PC-3 (cell line): Measurements from ENCODE around the gene PRKACB. TPM values are rescaled to one million over a fixed set of nuclear protein-coding genes. Genes with fewer than 3 reads are reported as not detected.

Source experiments
- ATAC-seq: fragments of 200-7000 bp; cut with Tn5 transposase; 2 replicates; pipeline ENCODE4 v1.9.1; 2020; ENCODE audit warnings: mild to moderate bottlenecking, moderate library complexity
- BruUV-seq: library from RNA; stranded (reverse); fragments of 400-500 nt; replicated peaks from 2 replicates; lab custom pipeline; 2021; lab: Mats Ljungman, UMichigan
- CTCF ChIA-PET: fragments of 300-600 bp; sonication (Branson Sonifier 250); formaldehyde crosslinking; loops from one replicate; lab custom pipeline; 2022; ENCODE audit warnings: antibody characterized with exemption; lab: Charles Lee
- POLR2A ChIA-PET: fragments of 300-600 bp; sonication (Branson Sonifier 250); formaldehyde crosslinking; loops from one replicate; lab custom pipeline; 2022; ENCODE audit warnings: antibody characterized with exemption; ENCODE audit not compliant: unreplicated experiment; lab: Charles Lee
- DNase-seq: peaks from one replicate; pipeline ENCODE4 v3.0.0-alpha.2; 2015
- H2AFZ ChIP-seq: fragments of 300-600 bp; sonication (generic); 2 replicates; pipeline ENCODE4 v1.6.0; 2016; ENCODE audit warnings: antibody characterized with exemption, low read length
- H3F3A ChIP-seq: fragments of 300-600 bp; sonication (generic); one replicate; pipeline ENCODE4 v1.6.0; 2017; ENCODE audit warnings: antibody characterized with exemption, low read length, control low read depth, mild to moderate bottlenecking; ENCODE audit not compliant: unreplicated experiment
- H3K27ac ChIP-seq: fragments of 300-600 bp; sonication (generic); 2 replicates; pipeline ENCODE4 v1.5.1; 2016; ENCODE audit warnings: mild to moderate bottlenecking, low read length
- H3K27me3 ChIP-seq: fragments of 300-600 bp; sonication (generic); 2 replicates; pipeline ENCODE4 v1.6.1; 2016; ENCODE audit warnings: low read length, mixed read lengths
- H3K36me3 ChIP-seq: fragments of 300-600 bp; sonication (generic); 2 replicates; pipeline ENCODE4 v1.6.1; 2016; ENCODE audit warnings: low read depth, mixed run types, low read length, mixed read lengths
- H3K4me1 ChIP-seq: fragments of 300-600 bp; sonication (generic); 2 replicates; pipeline ENCODE4 v1.5.1; 2016; ENCODE audit warnings: low read length; ENCODE audit not compliant: insufficient read depth
- H3K4me2 ChIP-seq: fragments of 300-600 bp; sonication (generic); 2 replicates; pipeline ENCODE4 v1.6.0; 2016; ENCODE audit warnings: low read length
- H3K4me3 ChIP-seq: fragments of 300-600 bp; sonication (generic); 2 replicates; pipeline ENCODE4 v1.5.1; 2016; ENCODE audit warnings: mild to moderate bottlenecking, low read length, mixed read lengths
- H3K79me2 ChIP-seq: fragments of 300-600 bp; sonication (generic); 2 replicates; pipeline ENCODE4 v1.6.1; 2017; ENCODE audit warnings: low read length, mixed read lengths
- H3K9ac ChIP-seq: fragments of 300-600 bp; sonication (generic); 2 replicates; pipeline ENCODE4 v1.6.0; 2016; ENCODE audit warnings: mild to moderate bottlenecking, low read length
- H3K9me2 ChIP-seq: fragments of 300-600 bp; sonication (generic); replicated peaks from 2 replicates; pipeline ENCODE4 v1.6.1; 2016; ENCODE audit warnings: mixed run types, low read length, mixed read lengths
- H3K9me3 ChIP-seq: fragments of 300-600 bp; sonication (generic); 2 replicates; pipeline ENCODE4 v1.6.1; 2016; ENCODE audit warnings: low read length, mixed read lengths
- H4K20me1 ChIP-seq: fragments of 300-600 bp; sonication (generic); 2 replicates; pipeline ENCODE4 v1.6.1; 2016; ENCODE audit warnings: low read length, mixed read lengths
- EZH2 ChIP-seq: fragments of 300-600 bp; sonication (generic); IDR thresholded peaks from one replicate; pipeline ENCODE4 v1.6.1; 2017; ENCODE audit warnings: antibody characterized with exemption, mild to moderate bottlenecking, low read length; ENCODE audit not compliant: unreplicated experiment
- EZH2phosphoT487 ChIP-seq: fragments of 300-600 bp; sonication (generic); IDR thresholded peaks from 2 replicates; pipeline ENCODE4 v1.6.1; 2018; ENCODE audit warnings: mild to moderate bottlenecking, antibody characterized with exemption, low read length, borderline replicate concordance
- intact Hi-C: fragments of 100-400 bp; cut with micrococcal nuclease; formaldehyde crosslinking; loops from 2 replicates; pipeline ENCODE4 v1.9.0; 2023
- total RNA-seq: library from RNA; depleted of rRNA; stranded (reverse); fragments of >200 nt; gene quantifications from 2 replicates; pipeline ENCODE4 v1.2.3, GENCODE V29; 2014
- TF ChIP-seq, protein P1 (sequence below): fragments of 300-600 bp; sonication (generic); conservative IDR thresholded peaks from 2 replicates; pipeline ENCODE4 v1.5.1; 2017; ENCODE audit warnings: antibody characterized with exemption, low read depth, mild to moderate bottlenecking, low read length

The PRKACB gene
- total RNA-seq, 1 experiment from 2014 or later = 7.8 TPM

DNA sequence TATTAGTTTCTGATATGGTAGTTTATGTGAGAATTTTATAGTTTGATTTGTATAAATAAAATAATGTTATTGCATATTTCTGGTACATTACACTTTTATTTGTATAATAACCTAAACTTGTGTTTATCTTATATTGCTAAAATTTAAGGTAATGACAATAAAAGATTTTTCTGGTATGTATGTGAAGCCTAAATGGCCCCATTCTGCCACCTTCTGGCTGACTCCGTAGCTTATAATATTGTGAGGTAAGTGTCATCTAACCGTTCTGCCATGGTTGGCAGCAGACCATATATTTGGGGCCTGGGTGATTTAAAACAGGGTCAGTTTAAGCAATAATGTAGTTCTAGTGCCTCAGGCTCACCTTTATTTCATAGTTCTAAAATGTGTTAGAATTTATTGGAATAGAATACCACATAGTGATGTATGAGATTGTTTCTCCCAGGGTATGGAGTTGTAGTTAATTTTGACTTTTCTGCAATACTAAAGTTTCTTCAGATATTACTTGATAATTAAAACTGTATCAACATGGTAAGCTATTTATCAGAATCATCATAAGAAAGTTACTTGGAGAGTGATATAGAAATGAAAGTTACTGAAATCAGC lies 21.2 kb upstream of the PRKACB start:
- Histone ChIP-seq H3K4me3 (no peak overlapping the region), H4K20me1 (no peaks in the 10 kb centered on the region), H3K4me2 (no peak overlapping the region), H3F3A (no peaks in the 10 kb centered on the region), H3K27me3 (no peaks in the 10 kb centered on the region), H3K36me3 (no peaks in the 10 kb centered on the region), H2AFZ (no peak overlapping the region), H3K9me3 (no peaks in the 10 kb centered on the region), H3K9me2 (no peaks in the 10 kb centered on the region), H3K27ac (no peak overlapping the region), H3K4me1 (no peaks in the 10 kb centered on the region), H3K79me2 (no peaks in the 10 kb centered on the region), H3K9ac (no peak overlapping the region)
- peak; percentile 79 for DNase-seq
- ChIA-PET CTCF (interaction anchor here (0.5 kb wide), 1 partner anchor 121 kb away, joined by 3 read pairs; no protein-coding TSS in a partner anchor), POLR2A (no interaction called here)
- TF ChIP-seq, protein P1, sequence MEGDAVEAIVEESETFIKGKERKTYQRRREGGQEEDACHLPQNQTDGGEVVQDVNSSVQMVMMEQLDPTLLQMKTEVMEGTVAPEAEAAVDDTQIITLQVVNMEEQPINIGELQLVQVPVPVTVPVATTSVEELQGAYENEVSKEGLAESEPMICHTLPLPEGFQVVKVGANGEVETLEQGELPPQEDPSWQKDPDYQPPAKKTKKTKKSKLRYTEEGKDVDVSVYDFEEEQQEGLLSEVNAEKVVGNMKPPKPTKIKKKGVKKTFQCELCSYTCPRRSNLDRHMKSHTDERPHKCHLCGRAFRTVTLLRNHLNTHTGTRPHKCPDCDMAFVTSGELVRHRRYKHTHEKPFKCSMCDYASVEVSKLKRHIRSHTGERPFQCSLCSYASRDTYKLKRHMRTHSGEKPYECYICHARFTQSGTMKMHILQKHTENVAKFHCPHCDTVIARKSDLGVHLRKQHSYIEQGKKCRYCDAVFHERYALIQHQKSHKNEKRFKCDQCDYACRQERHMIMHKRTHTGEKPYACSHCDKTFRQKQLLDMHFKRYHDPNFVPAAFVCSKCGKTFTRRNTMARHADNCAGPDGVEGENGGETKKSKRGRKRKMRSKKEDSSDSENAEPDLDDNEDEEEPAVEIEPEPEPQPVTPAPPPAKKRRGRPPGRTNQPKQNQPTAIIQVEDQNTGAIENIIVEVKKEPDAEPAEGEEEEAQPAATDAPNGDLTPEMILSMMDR = peak; percentile 90
- TF ChIP-seq EZH2 = no peak
- no peak for TF ChIP-seq EZH2phosphoT487
- intact Hi-C loops = loop anchor here (1.0 to 2.0 kb wide), 5 partner anchors 44 to 218 kb away; partner anchors contain the start of gene TTLL7
- ATAC-seq = peak; percentile 65
- no TSS peak for BruUV-seq

- H3K27me3 ChIP-seq = no peaks in the 10 kb centered on the region
- H3F3A ChIP-seq = no peaks in the 10 kb centered on the region
- CTCF ChIA-PET = no interaction called here
- ATAC-seq (no peak), DNase-seq (no peak)
- TF ChIP-seq, protein P1 = no peak
- TF ChIP-seq EZH2 = no peak
- no peak for TF ChIP-seq EZH2phosphoT487
- no peak overlapping the region for H3K9ac ChIP-seq
- H3K36me3 ChIP-seq = no peaks in the 10 kb centered on the region
- H3K4me3 ChIP-seq = no peak overlapping the region
- no peaks in the 10 kb centered on the region for H4K20me1 ChIP-seq
- H3K9me2 ChIP-seq = no peaks in the 10 kb centered on the region
- intact Hi-C loops = no loop called here
- H3K4me1 ChIP-seq = no peaks in the 10 kb centered on the region
- H2AFZ ChIP-seq = no peak overlapping the region
- H3K79me2 ChIP-seq = no peaks in the 10 kb centered on the region
- BruUV-seq = no TSS peak
- H3K4me2 ChIP-seq = no peak overlapping the region
- POLR2A ChIA-PET = no interaction called here
- no peak overlapping the region for H3K27ac ChIP-seq
- H3K9me3 ChIP-seq = no peaks in the 10 kb centered on the region
These were observed 10.6 kb upstream of the PRKACB start for GRCh38 chr1:84133479-84133878.

DNA sequence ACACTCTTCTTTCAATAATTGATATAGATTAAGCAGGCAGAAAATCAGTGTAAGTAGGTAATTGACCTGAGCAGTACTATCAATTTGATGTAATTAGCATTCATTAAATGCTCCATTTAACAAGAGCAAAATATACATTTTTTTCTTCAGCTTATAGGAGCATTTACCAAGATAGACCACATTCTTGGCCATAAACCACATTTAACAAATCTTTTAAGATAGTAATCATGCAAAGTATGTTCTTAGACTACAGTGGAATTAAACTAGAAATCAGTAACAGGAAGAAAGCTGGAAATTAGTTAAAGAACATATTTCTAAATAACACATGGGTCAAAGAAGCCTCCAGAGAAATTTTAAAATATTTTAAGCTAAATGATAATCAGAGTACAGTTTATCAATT lies 8.7 kb upstream of the PRKACB start:
- POLR2A ChIA-PET = no interaction called here
- H3K9ac ChIP-seq = no peak overlapping the region
- no peaks in the 10 kb centered on the region for H3K27me3 ChIP-seq

More for the DNA sequence above, 8.7 kb upstream of the PRKACB start:
- BruUV-seq = no TSS peak
- H3K4me2 ChIP-seq = no peak overlapping the region
- H3K27ac ChIP-seq = no peak overlapping the region
- H3K9me3 ChIP-seq = no peaks in the 10 kb centered on the region
- no peaks in the 10 kb centered on the region for H3F3A ChIP-seq
- no peaks in the 10 kb centered on the region for H3K9me2 ChIP-seq
- H3K4me3 ChIP-seq = no peak overlapping the region
- no peaks in the 10 kb centered on the region for H3K79me2 ChIP-seq
- TF ChIP-seq EZH2 (no peak), EZH2phosphoT487 (no peak)
- TF ChIP-seq, protein P1 = no peak
- DNase-seq (no peak), ATAC-seq (no peak)
- H3K36me3 ChIP-seq = no peaks in the 10 kb centered on the region
- CTCF ChIA-PET = no interaction called here
- H2AFZ ChIP-seq = no peak overlapping the region
- H3K4me1 ChIP-seq = no peaks in the 10 kb centered on the region
- H4K20me1 ChIP-seq = no peaks in the 10 kb centered on the region
- intact Hi-C loops = no loop called here
